Measurements from ENCODE around the gene TRERF1. TPM values are rescaled to one million over a fixed set of nuclear protein-coding genes. Genes with fewer than 3 reads are reported as not detected.

TRERF1 gene
- total and polyA plus RNA-seq, 2 of the 4 experiments (the other 2 are of a cell fraction), result 6.3 to 9.9 TPM

DNA sequence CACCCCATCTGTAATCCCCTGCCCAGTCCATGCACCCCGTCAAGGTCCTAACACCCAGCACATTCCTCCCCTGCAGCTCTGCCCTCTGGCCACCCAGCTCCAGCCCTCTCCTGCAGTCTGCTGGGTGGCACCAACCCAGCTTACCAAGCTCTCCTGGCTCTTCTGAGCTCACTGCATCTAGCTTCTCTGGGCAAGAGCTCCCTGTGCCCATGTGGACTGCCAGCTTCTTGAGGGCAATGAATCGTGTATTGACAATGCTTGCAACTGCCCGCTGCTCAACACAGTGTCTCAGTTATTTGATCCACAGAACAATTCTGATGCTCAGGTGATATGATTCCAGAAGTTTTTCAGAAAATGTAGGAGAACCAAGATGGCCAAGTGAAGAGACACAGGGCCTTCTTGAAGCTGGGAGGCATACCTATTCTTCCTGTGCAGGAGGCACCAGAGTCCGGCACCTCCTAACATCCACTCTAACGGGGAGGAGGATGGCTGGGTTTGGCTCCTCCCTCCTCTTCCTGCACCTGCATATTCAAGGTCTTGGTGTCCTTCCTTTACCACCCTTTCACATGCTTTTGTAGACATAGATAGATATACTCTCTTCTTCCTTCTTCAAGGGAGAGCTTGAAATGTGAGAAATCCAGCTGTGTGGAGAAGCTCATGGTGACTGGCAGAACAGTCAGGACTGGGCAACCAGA, 85.6 kb downstream of the TRERF1 start (continued):
- TF ChIP-seq, protein P1, sequence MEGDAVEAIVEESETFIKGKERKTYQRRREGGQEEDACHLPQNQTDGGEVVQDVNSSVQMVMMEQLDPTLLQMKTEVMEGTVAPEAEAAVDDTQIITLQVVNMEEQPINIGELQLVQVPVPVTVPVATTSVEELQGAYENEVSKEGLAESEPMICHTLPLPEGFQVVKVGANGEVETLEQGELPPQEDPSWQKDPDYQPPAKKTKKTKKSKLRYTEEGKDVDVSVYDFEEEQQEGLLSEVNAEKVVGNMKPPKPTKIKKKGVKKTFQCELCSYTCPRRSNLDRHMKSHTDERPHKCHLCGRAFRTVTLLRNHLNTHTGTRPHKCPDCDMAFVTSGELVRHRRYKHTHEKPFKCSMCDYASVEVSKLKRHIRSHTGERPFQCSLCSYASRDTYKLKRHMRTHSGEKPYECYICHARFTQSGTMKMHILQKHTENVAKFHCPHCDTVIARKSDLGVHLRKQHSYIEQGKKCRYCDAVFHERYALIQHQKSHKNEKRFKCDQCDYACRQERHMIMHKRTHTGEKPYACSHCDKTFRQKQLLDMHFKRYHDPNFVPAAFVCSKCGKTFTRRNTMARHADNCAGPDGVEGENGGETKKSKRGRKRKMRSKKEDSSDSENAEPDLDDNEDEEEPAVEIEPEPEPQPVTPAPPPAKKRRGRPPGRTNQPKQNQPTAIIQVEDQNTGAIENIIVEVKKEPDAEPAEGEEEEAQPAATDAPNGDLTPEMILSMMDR (conservative IDR thresholded peaks at IDR 0.05; ENCODE audit: low read depth, low read length), result no peak

GRCh38 chr6:42365021-42365420, 86.7 kb downstream of the TRERF1 start:
- Histone ChIP-seq H3K4ac (ENCODE audit: low read depth, low read length) (no peak overlapping the region), H2AK5ac (ENCODE audit: low read depth, low read length) (no peak overlapping the region), H3K79me1 (ENCODE audit: low read depth in 1 of 2, low read length in 2 of 2) (peaks cover 68 to 96% of the 10 kb centered on the region in 2 experiments), H3K9ac (ENCODE audit: low read depth, low read length) (no peak overlapping the region), H3K4me1 (ENCODE audit: control insufficient read depth, insufficient read depth, low read length) (peaks cover 16% of the 10 kb centered on the region), H2BK120ac (ENCODE audit: low read depth, low read length) (no peak overlapping the region), H3K27me3 (ENCODE audit: control insufficient read depth, insufficient read depth, low read length) (no peaks in the 10 kb centered on the region), H2BK20ac (ENCODE audit: low read depth, low read length) (no peak overlapping the region), H3K18ac (ENCODE audit: low read depth, low read length) (no peak overlapping the region), H4K20me1 (ENCODE audit: insufficient read depth, low read length) (peaks cover 20% of the 10 kb centered on the region; the same call in 1 of the 2 replicates), H3K36me3 (ENCODE audit: control insufficient read depth, insufficient read depth, low read length) (peaks cover 12% of the 10 kb centered on the region; the same call in 1 of the 2 replicates), H2BK5ac (ENCODE audit: low read depth, low read length, poor library complexity, severe bottlenecking) (no peak overlapping the region), H3K4me2 (ENCODE audit: low read depth, low read length) (no peak overlapping the region), H2BK15ac (ENCODE audit: low read depth, low read length) (no peak overlapping the region), H3K56ac (ENCODE audit: extremely low read depth, insufficient read depth, low read length) (no peak overlapping the region), H2AK9ac (replicated peaks; ENCODE audit: low read depth, low read length, poor library complexity) (no peak overlapping the region), H2AFZ (replicated peaks; ENCODE audit: low read length, poor library complexity) (no peak overlapping the region), H3K14ac (replicated peaks; ENCODE audit: low read depth, low read length) (no peak overlapping the region), H4K5ac (ENCODE audit: low read depth, low read length) (no peak overlapping the region), H3K9me3 (ENCODE audit: control insufficient read depth, insufficient read depth, low read length) (no peaks in the 10 kb centered on the region), H3K23ac (ENCODE audit: low read depth, low read length) (no peak overlapping the region), H4K91ac (ENCODE audit: insufficient read depth, low read depth, low read length) (no peak overlapping the region), H3K27ac (ENCODE audit: insufficient read depth, low read length) (no peak overlapping the region), H4K8ac (ENCODE audit: low read depth in 2 of 2, low read length in 2 of 2) (no peak overlapping the region), H3K4me3 (ENCODE audit: insufficient read depth, low read depth, low read length) (no peak overlapping the region), H3K9me1 (ENCODE audit: insufficient read depth, low read length) (peaks cover 45% of the 10 kb centered on the region)
- TF ChIP-seq BHLHE40 (IDR thresholded peaks at IDR 0.05; ENCODE audit: low read depth, low read length) (no peak), CEBPB (IDR thresholded peaks at IDR 0.05; ENCODE audit: low read depth, low read length) (no peak), RCOR1 (IDR thresholded peaks at IDR 0.05; ENCODE audit: insufficient replicate concordance, low read length) (no peak), CHD1 (IDR thresholded peaks at IDR 0.05; ENCODE audit: low read depth, low read length) (no peak), MXI1 (IDR thresholded peaks at IDR 0.05; ENCODE audit: borderline replicate concordance, low read depth, low read length) (no peak)
- ChIA-PET POLR2A (ENCODE audit: unreplicated experiment) (no interaction called here), CTCF (no interaction called here)
- intact Hi-C loops (cut with micrococcal nuclease), result no loop called here
- dilution Hi-C loops (cut with HindIII; ENCODE audit: low sequenced_read_pairs, unreplicated experiment), result no loop called here
- WGBS, 2 experiments (ENCODE audit: extremely low coverage in 2 of 2, insufficient read length in 1 of 2), result no CpG with 5 or more reads among the region's 8 CpGs
- DNase-seq, result no peak
- in situ Hi-C loops (cut with MboI; ENCODE audit: low sequenced_read_pairs), result no loop called here
- no peak for ATAC-seq (ENCODE audit: low read depth)
- BruUV-seq (replicated peaks), result no TSS peak

Measured in IMR-90 (cell line).